Dermis microvascular lymphatic vessel endothelial cell (primary cell): ENCODE results near the gene NUDT21. TPM values are rescaled to one million over a fixed set of nuclear protein-coding genes. Genes with fewer than 3 reads are reported as not detected.

ENCODE experiments used
- DNase-seq, 2 donors: peaks; one replicate each; pipeline versions ENCODE4 v3.0.0 to v3.0.0-alpha.2; 2010; ENCODE audit warnings: low read depth in 2 of 2
- total RNA-seq: library from RNA; depleted of rRNA; stranded (reverse); fragments of >200 nt; gene quantifications from 2 replicates; pipeline ENCODE4 v1.2.1, GENCODE V29; 2014

The NUDT21 gene
- total RNA-seq, 1 donor from 2014 or later: 82.0 TPM

DNA sequence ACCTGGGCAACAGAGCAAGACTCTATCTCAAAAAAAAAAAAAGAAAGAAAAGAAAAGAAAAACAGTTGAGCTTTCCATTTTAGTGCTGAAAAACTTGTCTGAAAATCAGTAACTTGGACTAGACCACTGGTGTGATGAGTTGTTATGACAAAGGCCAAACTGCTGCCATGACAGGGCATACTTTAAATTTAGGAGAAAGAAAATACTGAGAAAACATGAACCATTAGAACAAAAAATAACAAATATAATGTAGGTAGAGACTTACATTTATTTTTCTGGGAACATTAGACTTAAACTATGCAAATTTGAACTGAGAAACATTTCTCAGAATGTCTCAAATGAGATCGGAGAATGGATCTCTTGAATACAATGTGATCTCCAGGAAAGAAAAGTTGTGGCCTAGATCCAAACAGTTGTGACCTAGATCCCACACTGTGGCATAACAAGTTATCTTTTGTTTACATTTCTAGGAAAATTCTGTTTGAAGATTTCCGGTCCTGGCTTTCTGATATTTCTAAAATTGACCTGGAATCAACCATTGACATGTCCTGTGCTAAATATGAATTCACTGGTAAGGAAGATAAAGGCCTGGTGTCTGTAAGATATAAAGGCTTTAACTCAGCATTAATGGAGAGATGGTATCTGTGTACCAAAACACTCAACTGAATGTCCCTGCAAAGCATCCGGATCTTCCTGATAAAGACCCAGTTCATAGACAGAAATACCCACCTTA, 11.1 kb upstream of the NUDT21 start:
- no peak for DNase-seq

DNA sequence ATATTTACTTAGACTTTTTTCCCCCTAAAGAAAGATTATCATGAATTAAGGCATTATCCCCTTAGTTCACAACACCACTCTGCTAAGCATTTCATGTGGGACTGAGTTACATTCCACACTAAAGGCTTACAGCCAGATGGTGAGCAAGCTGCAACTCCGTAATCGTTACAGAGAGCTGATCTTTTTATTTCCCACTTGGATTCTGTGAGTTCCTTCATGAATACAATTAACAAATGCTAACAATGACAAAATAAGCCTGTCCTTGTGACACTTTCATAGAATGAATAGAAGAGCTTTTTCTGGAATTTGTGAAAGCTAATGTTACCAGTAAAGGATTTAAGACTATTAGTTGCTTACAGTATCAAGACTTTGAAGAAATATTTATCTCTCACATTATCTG, 9.0 kb upstream of the NUDT21 start:
- no peak for DNase-seq

DNA sequence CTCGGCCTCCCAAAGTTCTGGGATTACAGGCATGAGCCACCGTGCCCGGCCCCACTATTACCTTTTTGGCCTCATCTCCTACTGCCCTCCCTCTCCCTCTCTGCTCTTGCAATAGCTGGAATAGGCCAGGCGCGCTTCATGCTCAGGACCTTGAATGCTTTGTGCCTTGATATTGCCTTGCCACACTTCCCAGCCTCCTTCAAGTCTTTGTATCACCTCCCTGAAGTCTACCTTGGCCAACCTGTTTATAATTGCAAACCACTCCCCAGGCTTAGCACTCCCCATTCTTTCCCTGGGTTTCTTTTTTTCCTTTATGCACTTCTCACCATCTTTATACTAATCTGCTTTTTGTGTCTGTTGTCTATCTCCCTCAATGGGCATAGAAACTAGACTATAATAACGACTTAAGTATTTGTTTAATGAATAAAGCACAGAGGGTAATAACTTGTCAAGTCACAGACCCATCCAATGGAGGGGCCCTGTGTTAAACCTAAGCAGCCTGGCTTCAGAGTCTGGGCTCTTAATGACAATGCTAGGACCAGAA, 6.9 kb upstream of the NUDT21 start:
- DNase-seq: no peak

DNA sequence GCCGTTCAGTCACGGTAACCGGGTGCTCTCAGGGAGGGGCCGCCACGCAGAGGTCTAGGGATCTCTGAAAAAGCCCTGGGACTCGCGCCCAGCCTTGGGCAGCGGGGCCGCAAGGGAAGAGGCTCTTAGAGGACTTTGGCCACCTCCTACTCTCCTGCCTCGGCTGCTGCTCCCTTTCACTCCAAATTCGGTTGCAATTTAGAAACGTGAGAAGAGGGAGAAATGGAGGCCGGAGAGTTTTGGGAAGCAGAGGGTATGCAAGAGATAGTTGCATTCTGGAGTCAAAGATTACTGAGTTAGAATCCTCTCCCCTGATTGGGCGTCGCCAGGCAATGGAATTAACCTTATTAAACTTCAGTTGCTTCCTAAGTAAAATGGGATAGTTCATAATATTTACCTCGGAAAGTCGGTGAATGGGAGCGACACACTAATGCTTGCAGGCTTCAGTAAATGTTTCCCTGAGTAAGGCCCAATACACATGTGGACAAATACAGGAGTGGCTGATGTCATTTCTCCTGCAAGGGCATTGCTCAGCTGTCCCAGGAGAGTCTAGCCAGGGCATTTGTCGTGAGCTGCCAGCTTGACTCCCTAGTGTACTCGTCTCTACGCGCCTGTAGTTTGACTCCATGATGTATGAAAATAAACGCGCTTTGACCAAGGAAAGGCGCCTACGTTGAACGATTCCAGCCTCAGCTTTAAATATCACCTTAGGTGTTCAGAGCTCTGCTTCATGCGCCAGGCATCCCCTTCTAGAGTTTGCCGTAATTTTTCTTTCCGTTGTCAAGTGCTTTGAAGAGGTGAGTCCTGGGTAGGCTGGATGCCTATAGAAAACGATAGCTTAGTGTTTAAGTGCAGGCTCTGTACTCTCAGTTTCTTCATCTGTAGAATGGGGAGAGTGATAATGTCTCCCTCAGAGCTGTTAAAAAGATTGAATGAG, 889 bp upstream of the NUDT21 start:
- peak; percentile 36 to 69 for DNase-seq

- peak in 1 of 2 donors; percentile 2 for DNase-seq
Observed at GRCh38 chr16:56450275-56450985, 702 bp downstream of the NUDT21 start.

- no peak for DNase-seq
Observed at GRCh38 chr16:56448005-56448404, 3.1 kb downstream of the NUDT21 start.

DNA sequence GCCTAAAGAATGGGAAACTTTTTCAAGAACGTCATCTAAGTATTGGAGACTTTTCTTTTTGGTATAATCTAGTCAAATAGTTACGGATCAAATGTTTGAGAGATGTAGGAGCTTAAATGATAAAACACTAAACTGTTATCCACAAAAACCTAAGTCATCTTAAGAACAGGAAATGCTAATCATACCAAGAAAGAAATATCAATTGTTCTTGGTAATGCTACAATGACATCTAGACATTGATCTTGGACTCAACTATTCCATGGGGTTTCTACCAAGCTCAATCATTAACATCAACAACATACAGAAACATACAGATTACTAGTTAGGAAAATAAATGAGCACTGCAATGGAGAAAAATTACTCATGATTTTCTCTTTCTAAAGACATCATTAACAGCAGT, 3.8 kb downstream of the NUDT21 start:
- DNase-seq: no peak

DNA sequence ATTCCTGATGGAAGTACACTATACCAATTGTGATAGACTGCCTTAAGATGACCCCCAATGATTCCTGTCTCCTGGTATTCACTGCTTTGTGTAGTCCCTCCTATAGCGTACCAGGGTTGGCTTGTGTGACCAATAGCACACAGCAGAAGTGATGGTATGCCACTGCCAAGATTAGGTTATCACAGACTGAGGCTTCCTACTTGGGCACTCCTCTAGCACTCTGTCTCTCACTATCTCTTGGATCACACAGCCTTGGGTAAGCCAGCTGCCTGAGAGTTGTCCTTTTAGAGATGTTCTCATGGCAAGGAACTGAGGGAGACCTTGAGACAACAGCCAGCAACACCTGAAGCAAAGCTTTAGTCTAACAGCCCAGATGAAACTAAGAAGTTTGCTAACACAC, 13.1 kb downstream of the NUDT21 start:
- no peak for DNase-seq

DNA sequence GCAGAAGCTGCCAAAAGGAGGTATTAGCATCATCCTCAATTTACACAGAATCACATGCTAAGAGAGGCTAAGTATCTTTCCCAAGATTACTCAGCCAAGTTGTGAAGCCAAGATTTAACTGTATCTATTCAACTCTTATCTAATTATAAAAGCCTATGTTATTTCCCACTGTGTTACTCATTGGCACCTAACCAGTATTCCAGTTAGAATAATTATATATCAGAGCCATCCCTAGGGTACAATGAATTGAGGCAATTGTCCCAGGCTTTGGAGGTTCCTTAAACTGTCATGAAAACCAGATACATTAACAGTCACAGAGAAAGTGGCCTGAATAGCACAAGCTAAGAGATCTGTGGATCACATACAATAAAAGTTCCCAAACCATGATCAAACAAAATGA, 14.9 kb downstream of the NUDT21 start:
- DNase-seq: no peak

- DNase-seq: no peak
Observed at GRCh38 chr16:56428091-56428490, 23.0 kb downstream of the NUDT21 start.

DNA sequence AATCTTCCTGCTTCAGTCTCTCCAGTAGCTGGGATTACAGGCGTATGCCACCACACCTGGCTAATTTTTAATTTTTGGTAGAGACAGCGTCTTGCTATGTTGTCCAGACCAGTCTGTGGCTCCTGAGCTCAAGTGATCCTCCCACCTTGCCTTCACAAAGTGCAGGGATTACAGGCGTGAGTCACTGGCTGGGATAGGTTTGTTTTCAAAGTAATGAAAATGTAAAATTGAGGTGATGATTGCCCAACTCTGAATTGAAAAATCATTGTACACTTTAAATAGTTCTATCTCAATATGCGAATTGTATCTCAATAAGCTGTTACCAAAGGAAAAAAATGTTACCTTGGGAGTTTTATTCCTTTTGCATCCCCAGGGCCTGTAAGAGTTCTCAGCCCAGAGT, 24.5 kb downstream of the NUDT21 start:
- no peak for DNase-seq

DNA sequence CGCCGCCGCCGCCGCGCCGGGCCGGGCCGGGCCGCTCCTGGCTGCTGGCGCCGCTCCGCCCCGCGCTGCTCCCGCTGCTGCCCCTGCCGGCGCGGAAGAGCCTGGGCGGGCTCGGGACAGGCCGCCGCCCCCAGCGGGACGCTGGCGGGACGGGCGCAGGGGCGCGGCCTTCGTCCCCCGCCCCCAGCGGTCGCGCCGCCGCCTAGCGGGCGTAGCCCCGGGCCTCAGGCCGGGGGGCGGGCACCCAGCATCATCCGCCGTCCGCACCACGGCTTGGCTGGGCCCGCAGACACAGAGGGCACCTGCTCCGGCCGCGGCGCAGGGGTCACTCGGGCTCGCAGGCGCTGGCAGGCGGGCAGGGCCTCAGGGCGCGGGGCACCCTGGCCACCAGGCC, 25.7 kb downstream of the NUDT21 start, which contains the start of gene AMFR:
AMFR (minus strand) TSS at position 107 of the 394 bp plus-strand sequence. CDS start 218 bp downstream, outside the sequence.
- DNase-seq: peak; percentile 45 to 86

GRCh38 chr16:56424791-56425438, 26.2 kb downstream of the NUDT21 start:
- peak in 1 of 2 donors; percentile 46 for DNase-seq

DNA sequence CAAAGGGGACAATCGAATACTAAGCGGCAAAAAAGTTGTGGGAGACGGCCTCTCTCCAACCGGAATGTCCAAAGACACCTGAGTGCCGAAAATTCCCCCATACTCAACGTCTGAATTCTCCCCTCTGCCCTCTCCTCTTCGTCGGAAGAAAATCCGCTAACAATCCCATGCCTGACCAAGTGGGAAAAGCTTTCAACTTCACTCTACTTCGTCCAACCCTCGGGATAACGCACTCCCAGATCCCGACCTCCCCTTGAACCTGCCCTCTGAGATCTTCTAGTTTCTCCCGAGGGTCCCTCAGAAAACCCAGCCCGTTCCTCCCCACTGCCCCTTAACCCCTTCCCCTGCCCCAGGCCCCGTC, 26.7 kb downstream of the NUDT21 start:
- peak in 1 of 2 donors; percentile 15 for DNase-seq

DNA sequence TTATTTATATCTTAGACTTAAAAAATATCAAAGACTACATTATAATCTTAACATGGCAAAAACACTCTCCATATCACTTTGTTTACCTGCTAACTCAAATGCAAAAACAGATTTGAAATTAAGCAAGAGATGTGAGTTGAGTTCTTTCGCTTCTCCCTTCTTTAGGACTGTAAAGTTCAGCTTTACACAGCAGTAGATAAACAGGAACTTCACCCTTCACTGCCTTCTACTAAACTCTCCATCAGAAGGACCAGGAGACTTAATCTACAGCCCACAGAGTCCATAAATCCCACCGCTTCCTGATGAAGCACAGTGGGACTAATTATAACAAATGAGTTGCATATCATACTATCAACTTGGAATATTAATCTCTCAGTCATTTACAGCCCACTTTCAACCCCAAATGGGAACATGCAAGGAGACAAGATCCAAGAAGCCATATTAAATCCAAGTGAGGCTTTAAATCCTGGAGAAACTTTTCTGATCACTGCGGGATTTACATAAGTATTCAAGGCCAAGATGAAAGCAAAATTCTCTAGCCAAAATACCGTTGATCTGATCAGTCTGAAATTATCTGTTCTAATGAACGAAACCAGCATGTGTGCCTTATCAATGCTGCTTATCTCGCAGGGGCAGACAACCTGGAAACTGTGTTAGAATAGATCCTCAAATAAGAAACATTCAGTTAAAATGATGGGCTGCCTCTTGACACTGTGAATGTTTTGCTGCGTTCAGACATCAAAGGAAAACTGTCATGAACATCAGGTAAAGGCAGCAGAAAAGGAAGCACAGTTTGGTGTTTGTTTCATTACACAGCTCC, 27.3 kb downstream of the NUDT21 start:
- DNase-seq: no peak

- DNase-seq: no peak
Observed at GRCh38 chr16:56422896-56423441, 28.2 kb downstream of the NUDT21 start.

GRCh38 chr16:56421976-56422669, 29.0 kb downstream of the NUDT21 start:
- no peak for DNase-seq

DNA sequence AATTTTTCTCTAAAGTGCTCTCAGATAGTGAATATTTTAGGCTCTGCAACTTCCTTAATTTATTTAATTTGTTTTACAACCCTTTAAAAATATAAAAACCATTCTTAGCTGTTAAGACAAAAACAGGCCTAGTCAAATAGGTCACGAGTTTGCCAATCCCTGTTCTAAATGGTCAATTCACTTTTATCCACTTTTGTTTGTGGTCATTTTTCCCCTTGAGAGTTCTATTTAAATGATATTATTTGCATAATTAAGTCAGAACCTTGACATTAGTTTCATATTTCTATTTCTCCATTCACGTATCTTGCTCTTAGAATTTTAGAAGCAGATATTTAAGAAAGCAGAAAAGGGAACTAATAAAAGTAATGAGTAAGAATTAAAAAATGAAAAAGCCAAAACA, 29.8 kb downstream of the NUDT21 start:
- no peak for DNase-seq

- DNase-seq: no peak
Observed at GRCh38 chr16:56420613-56421012, 30.5 kb downstream of the NUDT21 start.
